SK-N-MC (cell line): ENCODE measurements around the gene GRIK3.

Source experiments
- EZH2 ChIP-seq: fragments of 200-600 bp; sonication (generic); IDR thresholded peaks from one replicate; pipeline ENCODE4 v1.6.1; 2017; ENCODE audit warnings: antibody characterized with exemption
- POLR2AphosphoS5 ChIP-seq: IDR thresholded peaks from 2 replicates; pipeline ENCODE4 v1.6.1; 2012; ENCODE audit warnings: mild to moderate bottlenecking, low read depth, low read length, borderline replicate concordance

GRCh38 chr1:36881068-36881405 is 153.3 kb downstream of the GRIK3 start:
- no peak for TF ChIP-seq EZH2
- no peak for TF ChIP-seq POLR2AphosphoS5
